GM19452 (cell line): ENCODE data around the gene GALNT6.

Experiments
- ATAC-seq: cut with Tn5 transposase; IDR thresholded peaks from one replicate; pipeline ENCODE4 v1.9.1; 2021; ENCODE audit not compliant: unreplicated experiment

GALNT6 gene

DNA sequence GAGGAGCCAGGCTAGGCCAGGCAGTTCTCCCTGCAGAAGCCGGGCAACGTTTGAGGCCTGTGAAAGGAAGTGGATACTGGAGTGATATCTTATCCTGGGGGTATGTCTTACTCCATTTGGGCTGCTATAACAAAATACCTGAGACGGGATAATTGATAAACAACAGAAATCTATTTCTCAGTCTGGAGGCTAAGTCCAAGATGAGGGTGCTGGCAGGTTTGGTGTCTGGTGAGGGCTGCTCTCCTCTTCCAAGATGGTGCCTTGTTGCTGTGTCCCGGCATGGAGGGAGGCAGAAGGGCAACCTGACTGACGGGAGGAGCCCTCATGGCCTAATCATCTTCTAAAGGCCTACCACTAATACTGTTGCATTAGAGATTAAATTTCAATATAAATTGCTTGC, 15.7 kb upstream of the GALNT6 start:
- no peak for ATAC-seq

DNA sequence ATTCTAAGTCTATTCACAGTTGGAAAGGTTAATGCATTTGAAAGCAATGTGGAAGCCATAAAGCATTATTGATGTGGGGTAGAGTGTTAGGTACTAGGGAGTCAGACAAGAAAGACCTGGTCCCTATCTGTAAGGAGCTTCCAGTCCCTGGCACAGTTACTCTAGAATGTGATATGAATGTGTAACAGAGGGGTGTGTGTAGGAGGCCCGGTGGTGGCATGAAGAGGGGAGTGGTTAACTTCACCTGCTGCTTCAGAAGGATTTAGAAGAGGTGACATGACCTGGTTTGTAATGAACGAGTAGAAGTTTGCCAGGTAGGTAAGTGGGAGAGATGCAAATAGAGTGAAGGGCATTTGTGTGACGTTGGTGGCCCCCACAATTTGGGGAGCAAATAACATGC, 15.1 kb upstream of the GALNT6 start:
- no peak for ATAC-seq

DNA sequence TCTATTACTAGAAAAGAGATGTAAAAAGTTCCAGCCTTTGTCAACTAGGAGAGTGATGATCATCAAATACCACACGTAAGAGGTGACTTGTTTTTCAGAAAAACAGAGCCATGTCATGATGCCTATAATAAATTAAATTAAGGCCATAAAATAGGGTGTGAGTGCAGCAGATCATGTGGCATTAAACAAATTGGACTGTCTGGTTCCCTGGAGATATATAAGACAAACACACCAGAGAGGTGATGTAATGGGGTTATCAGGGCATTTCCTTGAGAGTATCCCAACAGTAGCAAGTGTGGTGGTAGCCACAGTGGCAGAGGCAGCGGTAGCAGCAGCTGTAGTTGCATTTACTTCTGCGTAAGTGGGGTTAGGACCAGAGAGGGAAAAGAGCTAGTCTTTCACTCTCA, 14.6 kb upstream of the GALNT6 start:
- ATAC-seq: no peak

DNA sequence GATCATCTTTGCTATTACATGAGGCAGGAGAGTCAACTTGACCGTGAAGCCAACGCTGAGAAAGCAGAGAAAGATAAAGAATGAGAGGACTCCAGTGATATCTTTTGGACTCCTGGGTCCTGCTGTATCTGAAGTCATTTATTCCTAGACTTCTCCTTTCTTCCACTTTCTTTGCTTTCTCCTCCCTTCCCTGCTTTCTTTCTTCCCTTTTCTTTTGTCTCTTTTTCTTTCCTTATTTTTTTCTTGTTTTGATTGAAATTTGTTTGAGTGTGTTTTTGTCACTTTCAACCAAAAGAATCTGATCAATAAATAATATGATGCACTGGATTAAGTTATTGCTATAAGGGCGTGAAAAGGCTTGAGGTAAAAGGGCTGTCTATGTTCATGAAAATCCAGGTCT, 13.4 kb upstream of the GALNT6 start:
- ATAC-seq: no peak

DNA sequence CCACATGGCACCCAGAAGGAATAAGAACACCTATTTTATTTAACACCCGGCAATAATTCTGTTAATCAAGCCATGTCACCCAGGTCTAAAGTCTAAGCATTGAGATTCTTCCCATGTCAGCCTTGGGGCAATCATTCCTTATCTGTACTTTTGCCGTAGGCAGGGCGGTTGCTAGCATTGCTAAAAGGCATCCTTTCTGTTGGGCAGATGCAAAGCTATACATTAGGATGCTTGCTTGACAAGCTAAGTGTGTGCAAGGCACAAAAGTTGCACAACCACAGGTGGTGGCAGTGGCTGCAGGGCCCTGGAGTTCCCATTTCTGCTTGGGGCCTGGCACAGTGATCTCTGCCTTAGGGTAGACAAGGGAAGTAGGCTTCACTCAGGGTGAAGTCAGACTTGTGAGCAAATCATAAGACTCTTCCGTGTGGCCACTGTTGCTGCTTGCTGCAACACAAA, 12.5 kb upstream of the GALNT6 start:
- ATAC-seq: no peak

DNA sequence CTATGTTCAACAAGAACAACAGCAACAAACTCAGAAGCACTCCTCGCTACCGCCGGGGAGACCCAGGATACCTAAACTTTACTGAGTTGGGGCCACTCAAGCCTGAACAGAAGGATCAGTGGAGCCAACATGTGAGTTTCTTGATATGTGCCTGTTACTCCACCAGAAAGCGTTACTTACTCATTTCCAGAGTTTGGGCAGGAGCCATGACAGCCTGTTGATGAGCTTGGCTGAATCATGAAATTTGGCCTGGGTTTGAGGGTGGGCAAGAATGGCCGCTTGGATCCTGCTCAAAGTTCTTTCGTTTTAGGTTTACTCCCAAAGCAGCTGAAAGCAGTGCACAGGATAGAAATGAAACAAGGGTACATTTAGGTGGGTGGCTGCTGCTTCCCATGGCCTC, 12.0 kb upstream of the GALNT6 start:
- no peak for ATAC-seq

DNA sequence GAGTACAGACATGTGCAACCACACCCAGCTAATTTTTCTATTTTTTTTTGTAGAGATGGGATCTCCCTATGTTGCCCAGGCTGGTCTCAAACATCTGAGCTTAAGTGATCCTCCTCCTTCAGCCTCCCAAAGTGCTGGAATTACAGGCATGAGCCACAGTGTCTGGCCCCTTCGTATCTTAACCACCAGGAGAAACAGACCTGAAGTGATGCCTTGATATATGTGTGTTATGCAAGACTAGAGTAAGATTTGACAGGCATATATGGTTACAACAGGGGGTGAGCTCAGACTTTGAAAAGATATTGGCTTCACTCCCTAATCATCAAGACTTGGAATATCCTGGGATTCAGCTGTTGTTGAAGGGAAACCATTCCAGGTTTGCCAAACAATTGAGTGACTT, 10.7 kb upstream of the GALNT6 start:
- ATAC-seq: no peak

DNA sequence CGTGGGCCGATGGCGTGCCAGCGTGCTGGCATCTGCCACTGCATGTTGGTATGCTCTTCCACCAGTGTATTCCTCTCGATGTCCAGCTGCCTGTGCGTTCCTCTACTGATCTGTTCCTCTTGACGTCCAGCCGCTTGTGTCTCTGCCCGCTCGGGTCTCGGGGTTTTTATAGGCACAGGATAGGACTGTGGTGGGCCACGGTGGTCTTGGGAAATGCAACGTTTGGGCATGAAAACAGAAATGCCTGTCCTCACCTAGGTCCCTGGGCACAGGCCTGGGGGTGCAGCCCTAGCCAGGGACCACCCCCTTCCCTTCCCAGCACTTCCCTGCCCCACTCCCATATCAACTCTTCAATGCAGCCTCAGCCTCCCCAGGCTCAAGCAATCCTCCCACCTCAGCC, 10.3 kb upstream of the GALNT6 start:
- no peak for ATAC-seq

DNA sequence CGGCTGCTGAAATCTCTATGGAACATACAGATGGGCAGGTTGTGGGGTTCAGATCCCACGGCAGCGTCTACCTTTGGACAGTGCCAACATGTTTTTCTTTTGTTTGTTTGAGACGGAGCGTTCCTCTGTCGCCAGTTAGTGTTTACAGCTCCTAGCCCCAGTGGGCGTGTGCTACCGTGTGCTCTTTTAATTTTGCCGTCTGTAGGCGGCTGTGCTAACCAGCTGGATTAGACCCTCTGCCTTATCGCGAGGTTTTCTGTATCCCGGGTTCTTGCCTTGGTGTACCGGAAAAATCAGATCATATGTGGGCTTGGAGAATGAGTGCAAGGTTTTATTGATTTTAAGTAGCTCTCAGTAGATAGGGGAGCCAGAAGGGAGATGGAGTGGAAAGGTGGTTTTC, 9.8 kb upstream of the GALNT6 start:
- ATAC-seq: no peak

DNA sequence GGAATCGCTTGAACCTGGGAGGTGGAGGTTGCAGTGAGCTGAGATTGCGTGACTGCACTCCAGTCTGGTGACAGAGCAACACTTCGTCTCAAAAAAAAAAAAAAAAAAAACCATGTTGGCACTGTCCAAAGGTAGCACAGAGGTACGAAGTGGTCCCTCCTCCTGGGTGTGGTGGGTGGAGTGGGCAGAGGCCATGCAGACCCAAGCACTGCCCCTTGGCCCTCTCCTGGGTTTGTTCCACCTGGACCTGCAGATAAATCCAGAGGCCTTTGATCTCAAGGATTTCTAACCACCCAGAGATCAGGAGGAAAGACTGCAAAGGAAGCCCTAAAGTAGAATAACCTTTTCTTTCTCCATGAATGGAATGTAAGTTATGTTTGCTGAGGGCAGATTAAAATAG, 8.7 kb upstream of the GALNT6 start:
- ATAC-seq: no peak

DNA sequence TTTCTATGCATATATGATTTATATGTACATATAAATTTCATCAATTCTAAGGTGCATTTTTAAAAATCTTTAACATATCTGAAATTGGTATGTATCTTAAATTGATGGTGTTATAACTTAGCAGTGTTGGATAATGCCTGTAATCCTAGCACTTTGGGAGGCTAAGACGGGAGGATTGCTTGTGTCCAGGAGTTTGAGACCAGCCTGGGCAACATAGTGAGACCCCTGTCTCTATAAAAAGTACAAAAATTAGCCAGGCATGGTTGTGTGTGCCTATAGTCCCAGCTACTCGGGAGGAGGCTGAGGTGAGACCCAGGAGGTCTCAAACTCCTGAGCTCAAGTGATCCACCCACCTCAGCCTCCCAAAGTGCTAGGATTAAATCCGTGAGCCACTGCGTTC, 6.5 kb upstream of the GALNT6 start:
- no peak for ATAC-seq

DNA sequence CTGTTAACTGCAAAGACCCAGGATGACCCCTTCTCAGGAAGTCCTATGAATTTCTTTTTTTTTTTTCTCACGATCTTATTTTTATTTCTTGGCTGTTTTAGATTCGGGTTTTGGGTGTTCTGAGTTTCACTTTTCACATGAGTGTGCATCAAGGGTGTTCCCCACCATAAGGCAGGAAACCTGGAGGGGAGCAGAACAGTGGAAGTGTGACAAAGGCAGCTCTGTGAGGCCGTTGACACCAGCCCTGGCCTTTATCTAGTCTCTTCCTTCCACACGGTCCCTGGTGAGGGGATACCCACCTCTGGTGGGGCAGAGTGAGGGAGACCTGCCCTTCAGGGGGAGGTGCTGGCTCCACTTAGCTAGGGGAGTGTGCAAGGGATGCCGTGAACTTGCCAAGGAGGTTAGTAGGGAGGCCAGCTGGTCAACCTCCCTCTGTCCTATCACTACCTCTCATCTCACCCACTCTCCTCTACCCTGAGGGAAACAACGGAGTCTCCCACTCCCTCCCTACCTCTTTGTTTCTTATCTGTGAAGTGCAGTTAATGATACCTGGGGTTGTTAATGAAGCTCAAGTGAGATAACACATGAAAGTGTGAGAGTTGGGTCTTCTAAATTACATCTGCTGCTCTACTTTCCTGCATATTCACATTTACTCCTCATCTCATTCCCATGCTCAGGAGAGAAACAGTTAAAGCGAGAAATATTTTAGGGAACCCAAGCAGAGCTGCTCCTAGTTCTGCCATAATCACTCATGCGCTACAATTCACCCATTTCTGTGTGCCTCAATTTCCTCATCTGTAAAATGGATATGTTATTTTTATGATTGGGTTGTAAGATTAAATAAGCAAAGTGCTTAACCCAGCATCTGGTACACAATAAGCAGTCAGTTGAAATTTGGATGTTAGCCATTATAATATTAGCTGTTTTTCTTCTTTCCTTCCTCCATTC, 4.4 kb upstream of the GALNT6 start:
- peak; percentile 44 for ATAC-seq

DNA sequence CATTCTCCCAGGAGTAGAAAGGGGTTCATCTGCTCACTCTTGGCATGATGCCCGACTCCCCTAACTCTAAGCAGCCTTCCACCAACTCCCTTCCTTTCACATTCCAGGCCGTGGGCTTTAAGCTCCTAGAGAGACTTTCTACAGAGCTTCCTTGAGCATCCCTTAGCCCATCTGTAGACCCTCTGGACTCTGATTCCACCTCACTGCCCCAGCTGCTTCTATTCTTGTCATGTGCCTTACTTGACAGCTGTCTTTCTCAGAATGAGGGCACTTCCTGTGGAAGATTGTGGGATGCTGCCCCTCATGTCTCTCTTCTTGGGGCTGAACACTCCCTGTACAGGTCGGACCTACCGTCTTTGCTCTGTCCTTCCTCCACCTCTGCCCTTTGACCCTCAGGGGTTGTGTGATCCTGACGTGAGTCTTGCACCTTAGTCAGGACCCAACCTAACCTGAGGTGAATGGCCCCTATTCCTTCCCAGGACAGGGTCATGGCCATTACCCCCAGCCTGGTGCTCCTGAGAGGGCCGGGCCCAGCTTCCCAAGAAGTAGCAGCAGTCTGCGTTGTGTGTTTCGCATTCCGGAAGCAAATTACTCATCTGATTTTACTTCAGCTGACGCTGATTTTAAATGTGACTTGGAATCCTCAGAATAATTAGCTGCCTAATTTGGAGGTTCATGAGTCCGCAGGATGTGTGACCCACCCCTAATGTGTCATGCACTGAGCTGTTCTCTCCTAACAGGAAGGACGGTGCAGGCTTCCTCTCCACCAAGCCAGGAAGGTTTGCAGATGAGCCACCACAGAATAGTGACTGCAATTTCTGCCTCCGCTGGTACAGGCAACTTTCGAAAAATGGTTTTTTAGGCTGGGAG, 2.7 kb upstream of the GALNT6 start:
- ATAC-seq: no peak

DNA sequence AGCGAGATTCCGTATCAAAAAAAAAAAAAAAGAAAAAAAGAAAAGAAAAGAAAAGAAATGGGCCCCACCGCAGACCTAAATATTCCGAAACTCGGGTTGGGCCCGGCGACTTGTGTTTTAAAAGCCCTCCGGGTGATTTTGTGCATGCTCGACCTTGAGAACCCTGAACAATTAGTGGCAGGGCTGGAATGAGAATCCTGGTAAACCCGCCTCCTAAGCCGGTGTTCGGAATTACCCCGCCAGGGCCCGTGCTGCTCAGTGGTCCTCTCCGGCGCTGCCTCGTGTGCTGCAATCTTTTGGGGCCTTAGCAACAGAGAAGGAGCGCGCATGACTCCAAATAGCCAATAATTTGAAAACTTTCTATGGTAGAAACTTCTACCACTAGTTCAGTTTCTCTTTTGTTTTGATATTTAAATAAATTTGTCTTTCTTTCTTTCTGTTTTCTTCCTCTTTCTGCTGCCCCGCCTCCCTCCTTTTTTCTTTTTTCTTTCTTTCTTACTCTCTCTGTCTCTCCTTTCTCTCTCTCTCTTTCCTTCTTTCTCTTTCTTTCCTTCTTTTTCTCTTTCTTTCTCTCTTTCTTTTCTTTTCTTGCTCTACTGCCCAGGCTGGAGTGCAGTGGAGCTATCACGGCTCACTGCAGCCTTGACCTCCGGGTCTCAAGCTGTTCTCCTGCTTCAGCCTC, 1.5 kb upstream of the GALNT6 start:
- ATAC-seq: peak; percentile 37

DNA sequence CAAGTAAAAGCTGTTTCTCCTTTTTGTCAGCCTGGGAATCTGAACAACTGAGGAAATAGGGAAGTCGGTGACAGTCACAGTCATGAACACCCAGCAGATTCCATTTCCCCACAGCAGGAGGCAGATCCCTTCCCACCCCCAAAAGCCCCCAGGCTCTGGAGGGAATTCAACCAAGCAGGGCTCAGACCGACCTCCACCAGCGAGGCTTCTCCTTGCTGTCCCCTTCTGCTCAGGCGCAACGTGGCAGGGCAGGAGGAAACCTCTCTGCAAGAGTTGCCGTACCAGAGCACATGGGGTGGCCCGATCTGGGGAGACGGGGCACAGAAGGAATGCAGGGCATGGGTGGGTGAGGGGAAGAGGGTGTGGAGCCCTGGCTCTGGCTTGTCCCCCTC, 319 bp downstream of the GALNT6 start:
- ATAC-seq: no peak

DNA sequence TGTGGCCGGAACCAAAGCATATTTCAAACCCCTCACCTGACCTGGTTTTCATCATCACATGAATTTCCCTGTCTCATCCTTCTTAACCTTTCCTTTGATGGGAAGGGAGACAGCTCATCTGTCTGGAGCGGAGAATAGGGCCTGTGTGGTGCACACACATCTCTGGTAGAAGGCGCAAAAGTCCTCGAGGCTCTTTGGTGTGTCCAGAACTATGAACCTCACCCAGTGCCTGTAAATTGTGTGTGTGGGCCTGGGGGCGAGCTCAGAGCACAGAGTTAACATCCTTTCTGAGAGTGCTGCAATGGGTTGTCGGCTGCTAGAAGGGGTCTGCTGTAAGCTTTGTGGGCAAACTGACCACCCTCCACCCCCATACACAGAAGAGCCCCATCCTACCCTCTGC, 749 bp downstream of the GALNT6 start:
- no peak for ATAC-seq

DNA sequence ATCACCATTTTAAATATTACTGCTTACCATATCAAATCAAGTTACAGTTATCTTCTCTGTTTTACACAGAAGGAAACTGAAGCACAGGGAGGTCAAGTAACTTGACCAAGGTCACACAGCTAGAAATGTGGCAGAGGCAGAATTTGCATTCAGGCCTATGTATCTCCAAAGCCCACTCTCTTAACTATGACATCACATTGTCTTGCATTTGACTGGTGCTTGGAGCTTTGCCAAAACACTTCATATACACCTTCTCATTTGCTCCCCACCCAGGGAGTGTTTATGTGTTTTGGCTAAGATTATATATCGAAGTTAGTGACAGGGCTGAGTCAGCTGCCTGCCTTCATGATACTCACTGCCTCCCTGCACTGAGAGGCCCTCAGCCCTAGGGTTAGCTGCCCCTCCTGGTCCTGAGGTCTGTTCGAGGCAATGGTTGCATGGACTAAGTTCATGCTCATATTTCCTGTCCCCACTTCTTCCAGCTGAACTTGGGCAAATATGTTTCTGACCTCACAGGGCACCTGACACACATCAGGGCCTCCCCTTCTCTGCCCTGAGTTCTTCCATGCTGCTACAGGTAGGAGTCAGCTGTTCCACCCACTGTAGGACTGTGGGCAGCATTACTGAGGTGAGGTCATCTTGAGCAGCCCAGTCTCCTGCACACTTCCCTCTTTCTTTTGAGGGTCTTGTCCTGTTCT, 1.8 kb downstream of the GALNT6 start:
- ATAC-seq: no peak

DNA sequence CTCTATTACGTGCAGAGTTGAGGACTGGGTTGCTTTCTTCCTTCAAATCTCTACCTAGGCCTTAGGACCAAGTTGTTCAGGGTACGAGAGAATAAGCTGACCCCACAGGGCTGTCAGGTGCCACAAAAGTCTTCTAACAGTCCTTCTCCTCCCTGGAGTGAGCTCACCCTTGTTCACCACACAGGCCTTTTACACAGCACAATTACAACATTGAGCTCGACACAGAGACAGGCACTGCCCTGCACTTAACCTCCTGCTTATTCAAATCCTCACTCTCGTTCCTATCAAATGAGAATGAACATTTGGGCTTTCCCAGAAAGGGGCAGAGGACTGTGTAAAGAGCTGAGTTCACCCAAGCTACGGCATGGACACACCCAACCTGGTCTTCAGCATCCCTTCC, 2.4 kb downstream of the GALNT6 start:
- no peak for ATAC-seq

DNA sequence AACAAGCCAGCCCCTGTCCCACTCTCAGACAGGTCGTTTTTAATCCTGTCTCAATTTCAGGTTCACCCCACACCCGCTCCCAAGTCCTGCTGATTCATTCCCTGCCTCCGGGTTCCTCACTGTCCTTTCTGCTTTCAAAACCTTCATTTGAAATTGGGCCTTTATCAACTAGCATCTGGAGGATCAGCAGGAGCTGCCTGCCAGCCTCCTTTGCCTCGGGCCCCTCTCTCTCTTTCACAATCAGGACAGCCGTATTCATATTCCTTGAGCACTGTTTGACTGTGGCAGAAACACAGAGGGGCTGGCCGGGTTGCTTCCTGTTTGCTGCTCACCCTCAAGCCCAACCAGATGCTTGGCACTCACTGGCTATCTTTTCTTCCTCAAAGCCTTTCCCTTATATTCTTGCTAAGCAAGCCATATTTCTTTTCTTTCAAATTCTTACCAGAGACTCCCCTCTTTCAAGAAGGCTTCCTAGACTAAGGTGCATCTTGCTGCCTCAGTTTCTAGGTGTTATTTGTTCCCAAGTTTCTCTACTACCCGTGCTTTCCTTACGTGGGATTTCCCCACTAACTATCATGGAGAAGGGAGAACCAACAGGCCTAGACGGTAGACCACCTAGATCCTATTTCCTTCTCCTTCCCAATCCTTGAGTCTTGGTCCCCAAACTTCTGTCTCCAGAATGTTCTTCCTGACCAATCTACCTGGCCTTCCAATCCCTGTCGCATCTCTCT, 3.0 kb downstream of the GALNT6 start:
- ATAC-seq: no peak

DNA sequence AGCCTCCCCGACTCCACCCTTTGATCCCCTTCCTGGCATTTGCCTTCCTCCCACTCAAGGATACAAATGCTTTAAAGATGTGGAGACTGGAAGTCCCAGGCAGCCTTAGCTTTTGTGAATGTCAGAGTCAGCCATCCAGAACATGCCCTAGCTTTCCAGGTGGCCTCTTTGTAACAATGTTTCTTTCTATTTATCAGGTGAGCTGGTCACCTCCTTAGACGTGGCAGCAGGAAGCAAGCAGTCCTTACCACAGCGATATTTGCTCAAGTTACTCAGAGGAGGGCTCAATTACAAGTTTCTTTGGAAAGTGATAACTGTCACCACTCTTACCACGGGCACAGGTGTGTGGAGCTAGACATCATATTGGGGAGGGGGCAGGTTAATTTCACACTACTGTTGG, 4.9 kb downstream of the GALNT6 start:
- no peak for ATAC-seq
